ENCODE results near the gene PIP4P1. TPM values are rescaled to one million over a fixed set of nuclear protein-coding genes. Genes with fewer than 3 reads are reported as not detected.

Gene PIP4P1
- total and polyA plus RNA-seq, 2 of the 13 experiments (the other 11 are each of a cell fraction or from before 2014, with no cell fraction given) = 33.4 to 47.0 TPM

- TF ChIP-seq ZNF343 (CRISPR knock-in tag; IDR thresholded peaks at IDR 0.05) = peak; percentile 74; the same call in 1 of the 2 replicates
- peak; percentile 61 for TF ChIP-seq NR2C2 (CRISPR knock-in tag; IDR thresholded peaks at IDR 0.05; ENCODE audit: borderline replicate concordance)
- no peak; the same call in 1 of the 2 replicates for TF ChIP-seq JUN (CRISPR knock-in tag; IDR thresholded peaks at IDR 0.05)
- TF ChIP-seq, protein P1, sequence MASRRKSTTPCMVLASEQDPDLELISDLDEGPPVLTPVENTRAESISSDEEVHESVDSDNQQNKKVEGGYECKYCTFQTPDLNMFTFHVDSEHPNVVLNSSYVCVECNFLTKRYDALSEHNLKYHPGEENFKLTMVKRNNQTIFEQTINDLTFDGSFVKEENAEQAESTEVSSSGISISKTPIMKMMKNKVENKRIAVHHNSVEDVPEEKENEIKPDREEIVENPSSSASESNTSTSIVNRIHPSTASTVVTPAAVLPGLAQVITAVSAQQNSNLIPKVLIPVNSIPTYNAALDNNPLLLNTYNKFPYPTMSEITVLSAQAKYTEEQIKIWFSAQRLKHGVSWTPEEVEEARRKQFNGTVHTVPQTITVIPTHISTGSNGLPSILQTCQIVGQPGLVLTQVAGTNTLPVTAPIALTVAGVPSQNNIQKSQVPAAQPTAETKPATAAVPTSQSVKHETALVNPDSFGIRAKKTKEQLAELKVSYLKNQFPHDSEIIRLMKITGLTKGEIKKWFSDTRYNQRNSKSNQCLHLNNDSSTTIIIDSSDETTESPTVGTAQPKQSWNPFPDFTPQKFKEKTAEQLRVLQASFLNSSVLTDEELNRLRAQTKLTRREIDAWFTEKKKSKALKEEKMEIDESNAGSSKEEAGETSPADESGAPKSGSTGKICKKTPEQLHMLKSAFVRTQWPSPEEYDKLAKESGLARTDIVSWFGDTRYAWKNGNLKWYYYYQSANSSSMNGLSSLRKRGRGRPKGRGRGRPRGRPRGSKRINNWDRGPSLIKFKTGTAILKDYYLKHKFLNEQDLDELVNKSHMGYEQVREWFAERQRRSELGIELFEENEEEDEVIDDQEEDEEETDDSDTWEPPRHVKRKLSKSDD (CRISPR knock-in tag; IDR thresholded peaks at IDR 0.05; ENCODE audit: low read depth) = no peak
- TF ChIP-seq, protein P2, sequence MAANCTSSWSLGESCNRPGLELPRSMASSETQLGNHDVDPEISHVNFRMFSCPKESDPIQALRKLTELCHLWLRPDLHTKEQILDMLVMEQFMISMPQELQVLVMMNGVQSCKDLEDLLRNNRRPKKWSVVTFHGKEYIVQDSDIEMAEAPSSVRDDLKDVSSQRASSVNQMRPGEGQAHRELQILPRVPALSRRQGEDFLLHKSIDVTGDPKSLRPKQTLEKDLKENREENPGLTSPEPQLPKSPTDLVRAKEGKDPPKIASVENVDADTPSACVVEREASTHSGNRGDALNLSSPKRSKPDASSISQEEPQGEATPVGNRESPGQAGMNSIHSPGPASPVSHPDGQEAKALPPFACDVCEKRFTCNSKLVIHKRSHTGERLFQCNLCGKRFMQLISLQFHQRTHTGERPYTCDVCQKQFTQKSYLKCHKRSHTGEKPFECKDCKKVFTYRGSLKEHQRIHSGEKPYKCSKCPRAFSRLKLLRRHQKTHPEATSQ (CRISPR knock-in tag; IDR thresholded peaks at IDR 0.05; ENCODE audit: borderline replicate concordance) = no peak
- TF ChIP-seq, protein P3, sequence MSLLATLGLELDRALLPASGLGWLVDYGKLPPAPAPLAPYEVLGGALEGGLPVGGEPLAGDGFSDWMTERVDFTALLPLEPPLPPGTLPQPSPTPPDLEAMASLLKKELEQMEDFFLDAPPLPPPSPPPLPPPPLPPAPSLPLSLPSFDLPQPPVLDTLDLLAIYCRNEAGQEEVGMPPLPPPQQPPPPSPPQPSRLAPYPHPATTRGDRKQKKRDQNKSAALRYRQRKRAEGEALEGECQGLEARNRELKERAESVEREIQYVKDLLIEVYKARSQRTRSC (CRISPR knock-in tag; IDR thresholded peaks at IDR 0.05; ENCODE audit: low read depth) = no peak
- TF ChIP-seq U2AF1 (optimal IDR thresholded peaks at IDR 0.05; ENCODE audit: low read depth, low read length) = peak; percentile 57
- 0 out of 2 replicates have a peak, but pooled peaks have one; percentile 37 for TF ChIP-seq ZNF878 (CRISPR knock-in tag; IDR thresholded peaks at IDR 0.05)
- no peak for TF ChIP-seq DPF2 (CRISPR knock-in tag; IDR thresholded peaks at IDR 0.05; ENCODE audit: borderline replicate concordance, low read depth)
- no peak for TF ChIP-seq SOX6 (IDR thresholded peaks at IDR 0.05)
- peak; percentile 79 for TF ChIP-seq SOX6 (CRISPR knock-in tag; IDR thresholded peaks at IDR 0.05)
- no peak for TF ChIP-seq HDAC6 (IDR thresholded peaks at IDR 0.05; ENCODE audit: low read depth, low read length)
- TF ChIP-seq CHCHD3 (CRISPR knock-in tag; IDR thresholded peaks at IDR 0.05) = no peak
- TF ChIP-seq ZNF674 (CRISPR knock-in tag; IDR thresholded peaks at IDR 0.05; ENCODE audit: low read depth) = no peak
- 0 out of 2 replicates have a peak, but pooled peaks have one; percentile 29 for TF ChIP-seq NCOA1 (CRISPR knock-in tag; IDR thresholded peaks at IDR 0.05)
- TF ChIP-seq MTA3 (CRISPR knock-in tag; IDR thresholded peaks at IDR 0.05) = no peak
- peak; percentile 84 for TF ChIP-seq ZNF276 (CRISPR knock-in tag; IDR thresholded peaks at IDR 0.05; ENCODE audit: low read depth)
- TF ChIP-seq SP2 (CRISPR knock-in tag; IDR thresholded peaks at IDR 0.05) = 0 out of 2 replicates have a peak, but pooled peaks have one; percentile 31
- peak; percentile 68 for TF ChIP-seq THAP11 (CRISPR knock-in tag; IDR thresholded peaks at IDR 0.05)
- peak; percentile 93 for TF ChIP-seq ZNF292 (CRISPR knock-in tag; IDR thresholded peaks at IDR 0.05; ENCODE audit: borderline replicate concordance, low read depth)
- TF ChIP-seq ZNF253 (CRISPR knock-in tag; IDR thresholded peaks at IDR 0.05; ENCODE audit: borderline replicate concordance) = no peak
- TF ChIP-seq ZNF317 (CRISPR knock-in tag; IDR thresholded peaks at IDR 0.05) = peak; percentile 77
- TF ChIP-seq ZNF33B (CRISPR knock-in tag; IDR thresholded peaks at IDR 0.05) = peak; percentile 64; the same call in 1 of the 2 replicates
Observed at GRCh38 chr14:20412876-20413743, 48.1 kb downstream of the PIP4P1 start, which contains the start of gene TEP1 (continued).
